Dedifferentiated amniotic fluid mesenchymal stem cell (primary cell): ENCODE measurements around the gene VIT.

Experiments
- DNase-seq: peaks from one replicate; pipeline ENCODE4 v3.0.0-alpha.2; 2016; ENCODE audit errors: extremely low spot score

Gene VIT

DNA sequence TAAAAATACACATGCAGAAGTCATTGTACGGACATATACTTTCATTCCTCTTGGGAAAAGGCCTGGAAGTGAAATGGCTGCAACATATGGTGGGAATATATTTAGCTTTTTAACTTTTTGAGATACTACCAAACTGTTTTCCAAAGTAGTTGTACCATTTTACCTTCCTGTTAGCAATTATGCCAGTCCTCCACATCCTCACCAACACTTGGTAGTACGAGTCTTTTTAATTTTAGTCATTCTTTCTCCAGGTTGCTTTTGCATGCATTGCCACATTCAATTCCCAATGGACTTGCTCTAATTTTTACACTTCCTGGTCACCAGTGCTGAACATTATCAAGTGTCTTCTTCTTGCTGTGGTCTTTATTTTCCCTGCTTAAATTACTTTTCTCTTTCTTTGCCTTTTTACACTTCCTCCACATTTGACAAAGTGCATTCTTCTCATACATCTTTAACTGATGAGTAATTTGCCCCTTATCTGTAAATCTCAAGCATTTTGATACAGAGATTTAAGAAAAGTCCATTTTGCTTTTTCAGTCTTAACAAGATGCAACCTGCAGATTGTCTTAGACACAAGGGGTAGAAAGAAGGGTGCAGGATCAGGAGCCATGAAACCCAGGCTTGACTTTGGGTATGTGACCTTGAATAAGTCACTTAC lies 14.5 kb downstream of the VIT start:
- DNase-seq, result no peak

DNA sequence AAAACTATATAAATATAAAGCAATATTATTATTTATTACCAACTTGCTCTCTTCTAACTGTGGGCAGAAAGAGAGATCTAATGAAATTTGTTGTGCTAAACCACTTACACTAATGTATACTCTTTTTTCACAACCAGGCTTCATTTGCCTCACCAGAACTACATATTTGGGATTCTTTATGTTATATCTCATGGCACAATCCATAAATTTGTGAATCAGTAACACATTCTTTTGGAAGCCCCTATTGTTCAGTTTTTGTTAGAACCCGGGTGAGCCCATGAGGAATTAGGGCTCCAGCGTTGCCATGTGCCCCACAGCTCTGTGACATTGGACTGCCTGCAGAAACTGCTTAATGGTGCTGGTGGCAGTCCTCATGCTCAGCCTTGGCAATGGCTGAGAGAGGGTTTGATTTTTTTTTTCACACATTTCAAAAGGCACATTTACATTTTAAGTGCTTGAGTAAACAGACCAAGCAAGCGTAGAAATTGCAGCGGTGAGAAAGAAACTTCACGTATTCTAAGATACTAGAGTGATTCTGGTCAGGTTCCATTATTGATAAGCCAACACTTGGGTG lies 15.3 kb downstream of the VIT start:
- DNase-seq, result no peak

DNA sequence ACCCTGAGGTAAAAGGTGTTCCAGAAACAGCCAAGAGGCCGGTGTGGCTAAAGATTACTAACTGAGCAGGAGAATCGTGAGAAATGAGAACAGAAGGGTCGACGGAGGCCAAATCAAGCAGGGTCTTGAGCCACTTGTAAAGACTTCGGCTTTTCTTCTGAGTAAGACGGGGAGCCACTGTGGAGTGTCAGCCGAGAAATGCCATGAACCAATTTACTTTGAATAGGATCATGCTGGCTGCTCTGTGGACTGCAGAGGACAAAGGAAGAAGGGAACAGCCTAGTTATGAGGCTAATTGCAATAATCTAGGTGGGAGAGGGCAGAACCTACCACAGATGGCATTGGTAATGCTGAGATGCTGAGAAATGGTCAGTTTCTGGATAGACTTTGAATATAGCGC lies 16.8 kb downstream of the VIT start:
- no peak for DNase-seq

DNA sequence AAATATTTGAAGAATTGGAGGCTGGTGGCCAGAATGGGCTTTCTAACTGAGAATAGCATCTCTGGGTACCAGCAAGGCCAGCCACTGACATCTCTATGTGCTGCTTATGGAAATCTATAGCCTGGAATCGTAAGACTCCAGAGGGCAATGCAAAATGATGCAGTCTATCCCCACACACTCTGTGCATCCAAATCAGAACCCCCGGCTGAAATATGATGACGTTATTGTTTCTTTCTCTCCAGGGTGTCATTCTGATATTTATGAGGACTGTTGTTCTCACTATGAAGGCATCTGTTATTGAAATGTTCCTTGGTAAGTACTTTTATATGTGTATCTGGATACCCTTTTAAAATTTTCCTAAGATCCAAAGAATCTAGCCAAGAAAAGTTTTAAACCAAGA lies 19.6 kb downstream of the VIT start:
- no peak for DNase-seq

DNA sequence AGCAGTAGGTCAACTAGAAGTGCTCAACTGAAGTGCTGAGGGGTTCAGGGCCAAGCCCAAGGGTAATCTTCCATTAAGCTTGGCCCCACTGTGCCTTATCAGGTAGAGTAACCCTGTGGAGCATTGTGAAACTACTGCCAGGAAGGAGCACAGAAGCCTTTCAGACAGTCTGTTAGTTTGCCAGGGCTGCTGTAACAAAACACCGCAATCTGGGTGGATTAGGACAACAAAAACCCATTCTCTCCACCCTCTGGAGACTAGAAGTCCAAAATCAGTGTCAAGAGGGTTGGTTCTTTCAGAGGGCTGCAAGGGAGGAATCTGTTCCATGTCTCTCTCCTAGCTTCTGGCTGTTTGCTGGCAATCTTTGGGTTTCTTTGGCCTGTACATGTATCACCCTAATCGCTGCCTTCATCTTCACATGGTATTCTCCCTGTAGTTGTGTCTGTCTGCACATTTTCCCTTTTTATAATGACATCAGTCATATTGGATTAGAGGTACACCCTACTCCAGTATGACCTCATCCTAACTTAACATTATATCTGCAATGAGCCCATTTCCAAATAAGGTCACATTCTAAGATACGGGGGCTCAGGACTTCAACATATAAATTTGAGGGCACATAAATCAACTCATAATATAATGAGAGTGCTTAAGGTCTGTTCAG lies 21.2 kb downstream of the VIT start:
- no peak for DNase-seq

DNA sequence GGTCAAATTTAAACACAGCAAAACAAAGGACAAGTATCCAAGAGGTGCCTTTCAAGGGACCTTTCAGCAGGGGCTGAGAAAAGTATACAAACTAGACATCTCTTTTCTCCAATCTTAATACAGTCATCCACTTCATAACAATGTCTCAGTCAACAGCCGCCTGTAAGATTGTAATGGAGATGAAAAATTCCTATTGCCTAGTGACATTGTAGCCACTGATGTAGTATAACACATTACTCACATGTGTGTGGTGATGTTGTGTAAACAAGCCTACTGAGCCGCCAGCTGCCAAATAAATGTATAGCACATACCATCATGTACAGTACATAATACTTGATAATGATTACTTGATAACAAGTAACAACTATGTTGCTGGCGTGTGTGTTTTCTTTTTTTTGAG lies 31.0 kb downstream of the VIT start:
- no peak for DNase-seq

DNA sequence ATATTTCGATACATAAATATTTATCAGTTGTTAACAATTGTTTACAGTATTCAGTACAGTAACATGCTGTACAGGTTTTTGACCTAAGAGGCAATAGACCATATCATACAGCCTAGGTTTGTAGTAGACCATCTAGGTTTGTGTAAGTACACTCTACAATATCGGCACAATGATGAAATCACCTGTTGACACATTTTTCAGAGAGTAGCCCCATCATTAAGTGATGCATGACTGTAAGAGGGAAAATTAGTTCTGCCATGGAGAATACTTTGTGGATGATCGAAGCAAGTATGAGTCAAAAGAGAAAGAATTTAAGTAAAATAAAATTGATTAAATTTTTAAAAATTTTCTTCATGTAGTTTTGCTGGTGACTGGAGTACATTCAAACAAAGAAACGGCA lies 32.6 kb downstream of the VIT start:
- peak; percentile 54 for DNase-seq

DNA sequence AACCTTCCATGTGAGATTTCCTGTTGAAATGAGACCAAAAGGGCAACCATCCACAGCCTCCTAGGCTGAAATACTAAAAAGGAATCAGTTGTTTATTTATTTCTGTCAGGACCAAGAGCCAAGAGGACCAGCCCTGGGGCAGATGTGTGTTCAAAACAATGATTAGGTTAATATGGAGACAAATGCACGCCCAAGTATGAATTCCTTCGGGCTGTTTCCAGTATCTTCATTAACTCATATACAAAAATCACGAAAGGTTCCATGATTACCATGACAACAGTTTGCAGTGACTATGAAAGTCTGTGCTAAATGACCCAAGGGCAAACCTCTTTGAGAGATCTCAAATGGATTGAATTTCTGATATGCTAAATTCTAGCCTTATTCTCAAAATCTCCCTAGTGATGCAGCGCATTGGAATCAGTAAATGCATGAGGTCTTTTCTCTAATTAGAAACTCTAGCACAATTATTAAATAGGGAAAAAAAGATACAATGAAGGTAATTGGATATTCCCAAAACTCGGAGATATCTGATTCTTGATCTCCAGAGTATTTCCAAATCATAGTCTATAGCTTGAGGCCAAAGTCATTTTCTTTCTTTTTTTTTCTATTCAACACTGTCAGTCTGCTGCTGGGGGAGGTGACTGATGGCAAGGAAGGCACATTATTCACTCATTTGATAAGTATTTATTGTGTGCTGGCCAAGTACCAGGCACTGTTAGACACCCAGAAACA lies 35.6 kb downstream of the VIT start:
- DNase-seq, result peak; percentile 97

DNA sequence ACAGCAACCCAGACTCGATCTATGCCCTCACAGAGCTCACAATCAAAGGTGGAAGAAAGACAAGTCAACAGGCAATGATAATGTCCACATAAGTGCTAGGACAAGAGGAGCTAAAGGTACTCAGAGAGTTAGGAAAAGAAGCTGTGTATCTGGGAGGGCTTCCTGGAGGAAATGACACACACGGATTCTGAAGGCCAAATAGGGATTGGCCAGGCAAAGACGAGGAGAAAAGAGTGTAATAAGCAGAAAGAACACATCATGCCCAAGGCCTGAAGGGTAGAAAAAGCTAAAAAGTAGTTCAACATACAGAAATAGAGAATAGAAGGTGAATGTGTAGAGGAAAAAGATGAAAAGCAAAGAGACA lies 36.1 kb downstream of the VIT start:
- DNase-seq, result no peak

DNA sequence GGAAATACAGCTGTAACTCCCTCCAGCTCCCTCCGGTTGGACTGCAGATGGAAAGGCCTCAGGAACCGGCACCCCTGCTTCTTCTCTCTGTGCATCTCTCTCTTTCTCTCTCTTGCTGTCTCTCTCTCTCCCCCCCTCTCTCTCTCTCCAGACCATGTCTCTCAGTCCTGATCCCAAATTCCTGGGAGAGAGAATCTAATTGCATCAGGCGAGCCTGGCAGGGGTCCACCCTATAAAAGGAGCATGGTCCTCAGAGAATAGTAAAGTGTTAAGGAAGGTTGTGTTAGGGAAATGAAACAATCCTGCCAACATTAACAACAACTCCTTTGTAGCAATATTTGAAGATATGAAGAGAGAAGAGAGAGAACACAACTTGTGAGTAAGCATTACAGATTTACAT lies 36.7 kb downstream of the VIT start:
- no peak for DNase-seq

DNA sequence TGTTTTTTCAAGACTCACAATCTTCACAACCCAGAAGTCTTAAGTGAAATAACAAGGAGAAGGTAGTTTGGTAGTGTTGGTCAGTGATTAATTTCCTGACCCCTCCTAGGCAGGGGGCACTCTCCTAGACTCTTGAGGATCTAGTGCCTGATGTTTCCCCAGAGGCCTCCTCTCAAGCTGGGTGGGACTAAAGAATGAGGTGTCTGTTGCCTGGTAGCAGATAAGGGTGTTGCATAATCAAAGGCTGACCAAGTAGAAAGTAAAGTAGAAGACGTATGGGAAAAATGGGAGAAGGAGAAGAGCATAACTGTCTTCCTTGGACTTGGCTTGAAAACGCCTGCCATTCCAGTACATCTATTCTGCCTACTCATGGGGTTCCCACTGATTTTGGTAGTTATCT lies 37.8 kb downstream of the VIT start:
- DNase-seq, result no peak

DNA sequence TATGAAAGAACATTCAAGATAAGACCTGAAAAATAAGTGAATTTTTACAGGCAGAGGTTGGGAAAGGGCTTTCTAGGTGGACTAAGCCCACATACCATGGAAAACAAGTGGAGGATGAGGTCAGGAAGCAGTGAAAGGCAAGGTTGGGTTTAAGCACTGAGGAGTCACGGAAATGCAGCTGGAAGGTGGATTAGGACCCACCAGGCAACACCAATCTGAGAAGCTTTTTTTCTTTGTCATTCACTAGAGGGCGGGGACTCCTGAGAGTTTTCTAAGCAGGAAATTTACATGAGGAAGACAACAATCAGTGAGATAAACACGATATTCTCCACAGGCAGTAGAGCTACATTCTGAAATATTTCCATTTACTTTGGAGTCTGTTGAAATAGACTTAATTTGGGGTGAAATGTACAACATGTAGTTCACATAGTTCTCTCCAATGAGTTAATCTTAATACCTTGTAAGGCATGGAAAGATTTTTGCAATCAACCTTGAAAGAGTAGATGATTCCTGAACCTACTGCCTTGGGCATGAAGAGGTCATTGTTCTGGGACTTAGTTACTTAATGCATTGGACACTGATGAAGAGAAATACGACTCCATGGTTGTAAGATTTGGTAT lies 40.7 kb downstream of the VIT start:
- no peak for DNase-seq

DNA sequence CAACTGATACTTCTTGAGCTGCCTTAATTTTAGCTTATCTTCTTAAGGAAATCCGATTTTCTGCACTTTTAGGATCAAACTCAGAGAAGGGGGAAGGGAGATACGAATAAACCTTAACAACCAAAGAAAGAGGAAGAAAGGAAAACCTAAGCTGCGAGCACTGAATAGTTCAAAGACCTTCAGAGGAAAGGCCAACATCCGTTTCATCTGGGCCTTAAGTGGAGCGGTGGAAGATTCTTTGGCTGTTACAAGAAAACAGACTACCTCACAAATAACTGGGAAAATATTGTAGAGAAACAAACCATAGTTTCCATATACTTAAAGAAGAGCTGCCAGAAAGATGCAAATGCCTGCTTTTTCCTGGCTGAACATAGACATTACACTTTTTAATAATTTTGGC lies 43.6 kb downstream of the VIT start:
- no peak for DNase-seq

DNA sequence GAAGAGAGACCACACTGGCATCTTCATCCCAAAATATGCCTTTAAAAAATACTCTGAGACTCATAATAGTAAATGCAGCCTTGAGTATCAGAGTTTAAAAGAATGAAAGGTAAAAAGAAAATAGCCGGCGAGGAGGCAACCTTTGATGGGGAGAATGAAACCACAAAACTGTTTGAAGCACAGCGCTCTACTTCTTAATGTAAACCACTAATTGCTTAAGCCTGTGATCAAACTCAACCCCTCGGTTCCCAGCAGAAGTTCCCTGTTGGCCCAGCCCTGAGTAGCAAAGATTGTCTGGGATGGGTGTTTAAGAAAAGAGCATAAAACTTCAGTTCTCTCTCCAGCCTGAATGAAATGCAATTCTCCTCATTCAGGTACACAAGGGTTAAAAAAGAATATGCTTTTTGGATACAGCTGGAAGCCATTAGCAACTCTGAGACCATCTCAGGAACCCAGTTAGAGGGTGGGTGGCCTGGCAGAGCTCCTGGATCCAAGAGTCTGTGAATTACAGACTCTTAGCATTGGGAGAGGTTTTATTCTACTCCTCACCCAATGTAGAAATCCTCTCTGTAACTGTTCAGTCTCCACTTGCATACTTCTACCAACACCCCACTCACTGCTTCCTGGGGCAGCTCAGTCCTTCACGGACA lies 44.8 kb downstream of the VIT start:
- no peak for DNase-seq

DNA sequence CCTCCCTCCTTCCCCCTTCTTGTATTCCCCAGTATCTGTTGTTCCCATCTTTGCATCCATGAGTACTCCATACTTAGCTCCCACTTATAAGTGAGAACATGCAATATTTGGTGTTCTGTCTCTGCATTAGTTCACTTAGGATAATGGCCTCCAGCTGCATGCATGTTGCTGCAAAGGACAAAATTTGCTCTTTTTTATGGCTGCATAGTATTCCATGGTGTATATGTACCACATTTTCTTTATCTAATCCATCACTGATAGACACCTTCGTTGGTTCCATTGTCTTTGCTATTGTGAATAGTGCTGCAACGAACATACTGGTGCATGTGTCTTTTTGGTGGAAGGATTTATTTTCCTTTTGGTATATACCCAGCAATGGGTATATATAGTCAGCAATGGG lies 47.4 kb downstream of the VIT start:
- no peak for DNase-seq

DNA sequence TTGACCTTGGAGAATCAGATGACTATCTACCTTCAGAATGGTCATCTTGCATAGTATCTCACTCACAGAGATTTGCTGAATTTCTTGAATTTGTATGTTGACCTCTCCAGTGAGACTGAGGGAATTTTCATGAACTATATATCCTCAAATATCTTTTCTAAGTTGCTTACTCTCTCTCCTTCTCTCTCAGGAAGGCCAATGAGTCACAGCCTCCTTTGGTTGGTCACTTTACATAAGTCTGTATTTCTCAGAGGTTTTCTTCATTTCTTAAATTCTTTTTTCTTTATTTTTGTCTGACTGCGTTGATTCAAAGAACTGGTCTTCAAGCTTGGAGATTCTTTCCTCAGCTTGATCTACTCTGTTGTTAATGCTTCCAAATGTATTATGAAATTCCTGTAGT lies 51.7 kb downstream of the VIT start:
- DNase-seq, result no peak

DNA sequence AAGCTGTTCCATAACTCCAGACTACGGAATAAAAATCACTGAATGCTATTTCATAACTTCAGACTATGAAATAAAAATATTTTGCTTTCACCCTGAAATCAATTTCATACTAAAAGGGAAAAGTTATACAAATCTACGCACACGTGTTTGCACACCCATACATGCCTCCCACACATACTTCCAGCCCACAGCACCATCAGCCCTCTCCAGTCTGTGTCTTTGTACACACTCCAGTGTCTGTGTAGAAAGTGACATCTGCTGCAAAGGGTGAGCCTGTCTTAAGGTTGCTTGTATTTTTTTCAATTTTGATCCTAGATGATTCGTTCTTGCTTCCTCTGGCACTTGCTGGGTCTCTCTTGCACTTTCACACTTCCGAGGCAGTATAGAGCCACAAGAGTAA lies 53.6 kb downstream of the VIT start:
- no peak for DNase-seq

DNA sequence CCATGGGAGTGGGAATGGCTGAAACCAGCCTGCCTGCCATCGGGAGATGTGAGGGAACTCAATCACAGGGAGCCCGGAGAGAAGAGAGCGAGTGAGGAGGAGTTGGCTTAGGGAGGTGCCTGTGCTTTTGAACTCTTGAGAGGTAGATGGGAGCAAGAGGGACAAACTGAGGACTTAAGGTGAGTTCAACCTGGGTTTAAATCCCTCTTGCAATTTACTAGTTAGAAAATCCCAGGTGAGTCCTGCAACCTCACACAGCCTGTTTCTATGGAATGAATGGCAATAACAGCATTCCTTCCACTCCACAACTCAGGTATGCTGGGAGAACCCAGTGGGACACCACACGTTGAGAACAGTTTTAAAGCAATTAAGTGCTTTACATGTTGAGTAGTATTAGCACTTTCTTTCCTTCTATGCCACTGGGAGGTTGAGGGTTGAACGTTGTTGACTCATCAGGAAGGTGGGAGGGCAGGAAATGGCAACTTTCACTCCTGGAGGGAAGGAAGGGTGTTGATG lies 57.3 kb downstream of the VIT start:
- DNase-seq, result no peak

DNA sequence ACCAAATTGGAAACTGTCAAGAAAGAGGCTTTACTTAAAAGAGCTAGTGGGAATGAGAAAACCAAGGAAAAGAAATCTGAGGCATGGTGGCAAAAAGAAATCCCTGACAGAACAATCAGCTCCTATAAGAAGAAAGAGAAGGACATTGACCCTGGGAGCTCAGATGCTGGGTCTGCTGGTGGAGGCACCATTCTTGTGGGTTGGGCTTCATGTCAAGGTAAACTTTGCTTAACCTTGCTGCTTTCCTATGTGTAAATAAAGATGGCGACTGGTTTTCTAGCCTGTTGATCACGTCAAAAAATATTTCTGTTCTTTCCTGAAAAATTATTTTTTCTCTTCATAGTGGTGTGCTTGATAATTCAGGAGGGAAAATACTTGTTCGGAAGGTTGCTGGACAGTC lies 58.1 kb downstream of the VIT start:
- DNase-seq, result no peak

DNA sequence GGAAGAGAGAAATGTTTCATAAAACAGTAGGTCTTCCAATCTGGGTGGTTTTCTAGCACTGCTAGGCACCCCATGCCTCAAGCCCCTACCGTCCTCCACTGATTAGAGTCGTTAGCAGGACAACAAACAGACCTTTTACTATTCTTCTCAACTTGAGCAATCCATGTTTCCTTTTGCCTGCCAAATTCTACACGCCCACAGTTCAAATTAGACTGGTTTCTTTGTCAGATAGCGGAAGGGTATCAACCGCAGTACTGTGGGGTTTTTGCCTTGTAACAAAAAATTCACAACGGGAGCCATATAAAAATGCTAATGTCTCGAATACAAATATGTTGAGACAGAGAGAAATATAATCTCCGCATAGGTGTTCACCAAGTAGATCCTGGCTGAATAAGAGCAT lies 59.9 kb downstream of the VIT start:
- no peak for DNase-seq

DNA sequence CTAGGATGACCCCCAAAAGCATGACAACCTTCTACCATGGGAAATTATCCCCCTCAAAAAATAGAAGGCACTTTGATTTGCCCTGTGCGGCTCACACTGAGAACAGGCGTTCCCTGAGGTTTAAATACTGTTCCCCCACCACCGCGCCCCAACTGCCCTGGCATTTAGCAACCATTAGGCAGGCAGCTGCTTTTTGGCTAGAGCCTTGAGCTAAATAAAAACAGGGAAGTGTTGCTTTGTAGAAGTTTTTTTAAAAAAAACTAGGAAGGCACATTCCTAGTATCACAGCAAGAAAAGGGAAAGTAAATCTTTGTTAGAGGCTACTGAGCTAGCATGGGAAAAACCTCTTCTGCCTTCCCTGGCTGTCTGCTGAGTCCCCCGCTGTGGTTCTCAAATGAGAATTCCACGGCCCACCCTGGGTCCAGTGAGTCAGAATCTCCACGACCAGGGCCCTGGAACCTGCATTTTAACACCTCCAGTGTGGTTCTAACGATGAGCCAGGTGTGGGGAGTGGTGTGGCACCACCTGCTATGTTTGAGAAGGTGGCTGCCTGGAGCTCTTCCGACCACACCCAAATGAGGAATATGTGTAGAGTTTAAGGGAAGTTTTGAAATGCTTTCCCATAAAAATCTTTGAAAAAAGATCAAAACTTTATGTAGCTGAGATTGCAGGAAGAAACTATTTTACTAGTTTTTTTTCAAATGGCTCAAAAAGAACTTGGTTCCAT lies 66.4 kb downstream of the VIT start:
- DNase-seq, result no peak
